Muscle layer of colon (tissue), 2 donors: ENCODE data around the gene LRRC26.

Experiments used
- H3K27ac ChIP-seq: one replicate; pipeline ENCODE4 v1.7.0; 2013; ENCODE audit warnings: low read depth, mild to moderate bottlenecking, low read length, moderate library complexity
- H3K27me3 ChIP-seq, 2 donors: one replicate each; pipeline ENCODE4 v1.7.0; 2013; ENCODE audit warnings: low read length in 2 of 2, mild to moderate bottlenecking in 2 of 2; ENCODE audit not compliant: insufficient read depth in 2 of 2, control insufficient read depth in 1 of 2
- H3K36me3 ChIP-seq: one replicate; pipeline ENCODE4 v1.7.0; 2013; ENCODE audit warnings: mild to moderate bottlenecking, low read length; ENCODE audit not compliant: insufficient read depth
- H3K4me1 ChIP-seq: one replicate; pipeline ENCODE4 v1.7.0; 2013; ENCODE audit warnings: mild to moderate bottlenecking, low read length; ENCODE audit not compliant: insufficient read depth
- H3K4me3 ChIP-seq, 2 donors: one replicate each; pipeline ENCODE4 v1.7.0; 2013; ENCODE audit warnings: low read length in 2 of 2, low read depth in 1 of 2, mild to moderate bottlenecking in 1 of 2, moderate library complexity in 1 of 2
- H3K9ac ChIP-seq: one replicate; pipeline ENCODE4 v1.7.0; 2013; ENCODE audit warnings: low read length
- H3K9me3 ChIP-seq: one replicate; pipeline ENCODE4 v1.7.0; 2013; ENCODE audit warnings: mild to moderate bottlenecking, low read length
- donor health status: abdominal sarcoma.
- donor health status: Adenocarcinoma of cecum.

The LRRC26 gene

DNA sequence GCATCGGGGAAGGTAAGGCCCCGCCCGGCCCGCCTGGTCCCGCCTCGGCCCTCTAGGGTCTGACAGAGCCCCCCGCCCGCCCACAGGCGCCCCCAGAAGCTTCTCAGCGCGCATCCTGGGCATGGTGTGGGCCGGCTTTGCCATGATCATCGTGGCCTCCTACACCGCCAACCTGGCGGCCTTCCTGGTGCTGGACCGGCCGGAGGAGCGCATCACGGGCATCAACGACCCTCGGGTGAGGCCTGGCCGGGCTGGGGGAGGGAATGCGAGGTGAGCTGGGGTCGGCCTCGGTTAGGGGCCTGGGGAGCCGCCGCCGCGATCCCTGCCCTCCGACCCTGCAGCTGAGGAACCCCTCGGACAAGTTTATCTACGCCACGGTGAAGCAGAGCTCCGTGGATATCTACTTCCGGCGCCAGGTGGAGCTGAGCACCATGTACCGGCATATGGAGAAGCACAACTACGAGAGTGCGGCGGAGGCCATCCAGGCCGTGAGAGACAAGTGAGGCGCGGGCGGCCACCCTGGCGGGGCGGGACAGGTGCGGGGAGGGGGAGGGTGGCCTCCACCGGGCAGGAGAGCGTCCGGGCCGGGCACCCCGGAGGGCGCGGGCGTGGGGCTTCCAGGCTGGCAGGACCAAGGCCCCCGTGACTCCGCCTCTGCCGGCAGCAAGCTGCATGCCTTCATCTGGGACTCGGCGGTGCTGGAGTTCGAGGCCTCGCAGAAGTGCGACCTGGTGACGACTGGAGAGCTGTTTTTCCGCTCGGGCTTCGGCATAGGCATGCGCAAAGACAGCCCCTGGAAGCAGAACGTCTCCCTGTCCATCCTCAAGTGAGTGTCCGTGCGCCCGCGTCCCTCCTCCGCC is 7.1 kb downstream of the LRRC26 start:
- H3K27ac ChIP-seq = no peak overlapping the region
- no peaks in the 10 kb centered on the region for H3K9me3 ChIP-seq
- H3K27me3 ChIP-seq = peaks cover 38 to 95% of the 10 kb centered on the region in 2 donors
- no peaks in the 10 kb centered on the region for H3K36me3 ChIP-seq
- H3K4me3 ChIP-seq = no peak overlapping the region
- no peaks in the 10 kb centered on the region for H3K4me1 ChIP-seq
- no peak overlapping the region for H3K9ac ChIP-seq

DNA sequence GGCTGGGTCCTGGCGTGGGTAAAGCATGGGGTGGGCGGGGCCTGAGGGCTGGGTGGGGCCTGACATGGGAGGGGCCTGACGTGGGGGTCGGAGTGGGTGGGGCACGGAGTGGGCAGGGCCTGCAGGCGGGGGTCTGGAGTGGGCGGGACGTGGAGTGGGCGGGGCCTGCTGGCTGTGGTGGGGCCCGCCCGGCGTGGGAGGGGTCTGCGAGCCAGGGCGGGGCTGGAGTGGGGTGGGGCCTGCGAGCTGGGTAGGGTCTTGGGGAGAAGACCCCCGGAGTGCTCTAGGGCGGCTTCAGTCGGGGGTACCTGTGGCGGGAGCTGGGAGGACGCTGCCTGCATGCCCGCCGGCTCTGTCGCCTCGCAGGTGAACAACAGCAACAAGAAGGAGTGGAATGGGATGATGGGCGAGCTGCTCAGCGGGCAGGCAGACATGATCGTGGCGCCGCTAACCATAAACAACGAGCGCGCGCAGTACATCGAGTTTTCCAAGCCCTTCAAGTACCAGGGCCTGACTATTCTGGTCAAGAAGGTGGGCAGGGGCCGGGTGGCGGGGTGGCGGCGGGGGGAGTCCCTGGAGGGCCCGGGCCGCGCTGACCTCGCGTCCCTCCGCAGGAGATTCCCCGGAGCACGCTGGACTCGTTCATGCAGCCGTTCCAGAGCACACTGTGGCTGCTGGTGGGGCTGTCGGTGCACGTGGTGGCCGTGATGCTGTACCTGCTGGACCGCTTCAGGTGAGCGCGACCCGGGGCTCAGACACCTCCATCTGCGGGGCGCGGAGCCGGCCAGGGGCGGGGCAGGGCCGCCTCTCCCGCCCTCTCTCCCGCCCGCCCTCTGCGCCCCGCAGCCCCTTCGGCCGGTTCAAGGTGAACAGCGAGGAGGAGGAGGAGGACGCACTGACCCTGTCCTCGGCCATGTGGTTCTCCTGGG is 8.0 kb downstream of the LRRC26 start:
- no peak overlapping the region for H3K27ac ChIP-seq
- no peak overlapping the region for H3K9ac ChIP-seq
- H3K9me3 ChIP-seq = no peaks in the 10 kb centered on the region
- no peaks in the 10 kb centered on the region for H3K4me1 ChIP-seq
- no peaks in the 10 kb centered on the region for H3K36me3 ChIP-seq
- H3K4me3 ChIP-seq = no peak overlapping the region
- peaks cover 44 to 95% of the 10 kb centered on the region in 2 donors for H3K27me3 ChIP-seq

DNA sequence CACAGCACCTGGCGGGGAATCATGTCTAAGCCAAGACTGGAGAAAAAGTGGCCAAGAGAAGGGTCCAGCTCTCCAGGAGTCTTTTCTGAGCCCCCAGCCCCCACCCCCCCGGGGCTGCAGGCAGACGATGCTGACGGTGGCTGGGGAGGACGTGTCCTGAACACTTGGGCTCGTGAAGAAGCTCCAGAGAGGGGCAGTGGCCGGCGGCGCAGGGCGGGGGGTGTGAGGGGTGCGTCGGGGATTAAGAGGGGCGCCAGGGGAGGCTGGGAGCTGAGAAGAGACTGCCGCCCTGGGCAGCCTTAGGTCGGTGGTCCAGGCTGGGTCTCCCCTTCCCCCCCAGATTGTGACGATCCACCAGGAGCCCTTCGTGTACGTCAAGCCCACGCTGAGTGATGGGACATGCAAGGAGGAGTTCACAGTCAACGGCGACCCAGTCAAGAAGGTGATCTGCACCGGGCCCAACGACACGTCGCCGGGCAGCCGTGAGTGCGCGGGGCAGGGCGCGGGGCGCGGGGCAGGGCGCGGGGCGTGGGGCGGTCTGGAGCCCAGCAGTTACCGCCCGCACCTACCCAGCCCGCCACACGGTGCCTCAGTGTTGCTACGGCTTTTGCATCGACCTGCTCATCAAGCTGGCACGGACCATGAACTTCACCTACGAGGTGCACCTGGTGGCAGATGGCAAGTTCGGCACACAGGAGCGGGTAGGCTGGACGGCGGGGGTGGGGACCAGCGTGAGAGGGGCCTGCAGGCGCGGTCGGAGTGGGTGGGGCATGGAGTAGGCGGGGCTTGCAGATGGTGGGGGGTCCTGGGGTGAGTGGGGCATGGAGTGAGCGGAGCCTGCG is 8.9 kb downstream of the LRRC26 start:
- H3K27me3 ChIP-seq = peaks cover 39 to 95% of the 10 kb centered on the region in 2 donors
- H3K36me3 ChIP-seq = no peaks in the 10 kb centered on the region
- H3K4me3 ChIP-seq = no peak overlapping the region
- no peaks in the 10 kb centered on the region for H3K9me3 ChIP-seq
- no peaks in the 10 kb centered on the region for H3K4me1 ChIP-seq
- H3K9ac ChIP-seq = no peak overlapping the region
- no peak overlapping the region for H3K27ac ChIP-seq

DNA sequence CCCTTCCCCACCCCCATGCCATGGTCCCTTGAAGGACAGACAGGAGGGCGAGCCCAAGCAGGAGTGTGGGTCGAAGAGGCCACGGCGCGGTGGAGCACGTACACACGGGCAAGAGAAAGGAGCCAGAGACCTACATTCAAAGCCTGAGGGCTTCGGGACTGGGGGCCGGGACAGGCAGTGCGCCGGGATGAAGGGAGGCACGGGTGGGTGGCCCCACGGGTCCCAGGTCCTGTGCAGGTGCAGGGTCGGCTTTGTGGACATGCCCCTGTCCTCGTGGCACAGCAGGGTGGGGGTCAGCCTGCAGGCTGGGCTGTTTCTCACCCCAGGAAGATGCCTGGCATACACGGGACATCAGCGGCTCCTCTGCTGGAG is 9.8 kb downstream of the LRRC26 start:
- Histone ChIP-seq H3K27ac (no peak overlapping the region), H3K27me3 (peaks cover 39 to 93% of the 10 kb centered on the region in 2 donors)

DNA sequence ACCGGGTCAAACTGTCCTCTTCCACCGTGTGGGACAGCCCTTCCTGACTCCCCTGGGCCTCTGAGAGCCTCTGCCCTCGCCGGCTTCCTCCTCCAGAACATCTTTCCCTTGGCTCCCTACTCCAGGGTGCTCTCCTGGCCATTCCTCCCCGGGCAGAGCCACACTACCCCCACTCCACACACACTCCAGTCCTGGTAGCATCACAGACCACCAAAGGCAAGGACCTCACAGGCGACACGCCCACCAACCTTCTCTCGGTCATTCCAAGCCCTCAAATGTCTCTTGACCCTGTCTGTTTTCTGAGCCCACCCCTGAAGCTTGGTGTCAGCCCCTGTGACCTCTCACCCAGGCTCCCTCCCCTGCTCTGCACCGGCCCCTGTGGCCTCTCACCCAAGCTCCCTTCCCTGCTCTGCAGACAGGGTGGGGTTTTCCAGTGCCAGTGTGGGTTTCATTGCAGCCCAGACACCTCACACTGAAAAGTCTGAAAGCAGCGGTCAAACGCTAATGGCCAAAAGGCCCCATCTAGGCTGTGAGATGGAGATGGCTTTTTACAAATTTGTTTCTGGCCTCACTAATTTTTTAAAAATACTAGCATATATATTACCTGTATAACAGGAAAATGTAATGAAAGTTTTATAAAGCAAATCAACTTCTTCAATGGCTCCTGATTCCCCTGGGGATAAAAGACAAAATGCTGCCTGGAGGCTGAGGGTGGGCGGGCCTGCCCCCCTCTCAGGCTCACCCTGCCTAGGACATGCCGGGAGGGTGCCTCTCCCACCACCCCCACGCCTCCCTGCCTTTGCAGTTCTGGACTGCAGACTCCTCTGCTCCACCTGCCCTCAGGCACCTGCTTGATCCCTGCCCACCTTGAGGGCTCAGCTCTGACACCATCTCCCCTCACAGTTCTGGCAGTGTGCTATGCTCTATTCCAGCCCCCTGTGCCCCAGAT is 10.5 kb downstream of the LRRC26 start:
- H3K27ac ChIP-seq = no peak overlapping the region
- no peaks in the 10 kb centered on the region for H3K36me3 ChIP-seq
- no peak overlapping the region for H3K4me3 ChIP-seq
- H3K9ac ChIP-seq = no peak overlapping the region
- H3K27me3 ChIP-seq = peaks cover 36 to 86% of the 10 kb centered on the region in 2 donors
- no peaks in the 10 kb centered on the region for H3K9me3 ChIP-seq
- H3K4me1 ChIP-seq = no peaks in the 10 kb centered on the region

More for the DNA sequence above, 9.8 kb downstream of the LRRC26 start:
- H3K9me3 ChIP-seq = no peaks in the 10 kb centered on the region
- no peaks in the 10 kb centered on the region for H3K4me1 ChIP-seq
- H3K9ac ChIP-seq = no peak overlapping the region
- no peaks in the 10 kb centered on the region for H3K36me3 ChIP-seq
- no peak overlapping the region for H3K4me3 ChIP-seq

DNA sequence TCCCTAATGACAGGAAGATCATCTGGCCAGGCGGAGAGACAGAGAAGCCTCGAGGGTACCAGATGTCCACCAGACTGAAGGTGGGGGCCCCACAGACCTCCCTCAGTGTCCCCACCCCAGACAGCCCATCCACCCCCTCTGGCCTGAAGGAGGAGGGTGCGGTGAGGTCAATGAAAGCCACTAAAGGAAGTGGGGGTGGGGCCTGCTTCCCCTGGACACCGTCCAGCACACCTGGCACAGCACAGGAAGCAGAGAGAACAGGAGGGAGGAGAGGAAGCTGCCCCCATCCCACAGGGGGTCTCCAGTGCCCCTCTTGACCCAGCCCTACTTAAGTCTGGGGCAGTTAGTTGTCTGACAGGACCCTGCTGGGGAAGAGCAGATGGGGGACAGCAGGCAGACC is 11.2 kb downstream of the LRRC26 start:
- Histone ChIP-seq H3K27ac (no peak overlapping the region), H3K4me1 (no peaks in the 10 kb centered on the region), H3K27me3 (peaks cover 29 to 79% of the 10 kb centered on the region in 2 donors), H3K36me3 (no peaks in the 10 kb centered on the region), H3K9me3 (no peaks in the 10 kb centered on the region), H3K4me3 (no peak overlapping the region), H3K9ac (no peak overlapping the region)

DNA sequence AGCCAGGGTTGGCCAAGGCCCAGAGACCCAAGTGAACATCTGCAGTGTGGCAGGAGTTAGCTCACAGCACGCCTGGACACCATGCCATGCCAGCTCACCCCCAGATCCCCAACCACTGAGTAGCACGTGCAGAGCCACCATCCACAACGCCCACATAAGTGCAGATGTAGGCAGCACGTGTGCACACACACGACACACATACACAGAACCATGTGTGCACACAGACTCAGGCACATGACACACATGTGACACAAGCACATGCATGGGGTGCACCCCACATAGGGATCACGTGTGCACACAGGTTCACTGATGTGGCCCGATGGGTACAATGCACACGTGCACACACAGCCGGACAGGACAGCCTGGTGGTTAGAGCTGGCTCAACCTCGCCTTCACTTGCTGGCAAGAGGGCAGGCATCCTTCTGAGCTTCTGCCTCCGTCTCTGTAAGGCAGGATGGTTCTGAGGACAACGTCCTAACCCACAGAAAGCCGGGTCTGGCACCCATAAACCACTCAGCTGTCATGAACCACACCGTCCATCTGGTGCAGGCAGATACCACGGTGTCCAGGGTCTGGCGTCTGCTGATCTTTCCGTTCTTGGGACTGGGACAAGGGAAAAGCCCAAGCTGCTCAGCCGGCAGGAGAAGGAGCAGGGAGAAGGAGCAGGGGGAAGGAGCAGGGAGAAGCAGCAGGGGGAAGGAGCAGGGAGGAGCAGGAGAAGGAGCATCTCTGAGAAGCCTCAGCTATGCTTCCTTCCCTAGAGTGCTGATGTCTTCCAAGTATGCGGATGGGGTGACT is 12.0 kb downstream of the LRRC26 start:
- peaks cover 25 to 71% of the 10 kb centered on the region in 2 donors for H3K27me3 ChIP-seq
- no peaks in the 10 kb centered on the region for H3K9me3 ChIP-seq

DNA sequence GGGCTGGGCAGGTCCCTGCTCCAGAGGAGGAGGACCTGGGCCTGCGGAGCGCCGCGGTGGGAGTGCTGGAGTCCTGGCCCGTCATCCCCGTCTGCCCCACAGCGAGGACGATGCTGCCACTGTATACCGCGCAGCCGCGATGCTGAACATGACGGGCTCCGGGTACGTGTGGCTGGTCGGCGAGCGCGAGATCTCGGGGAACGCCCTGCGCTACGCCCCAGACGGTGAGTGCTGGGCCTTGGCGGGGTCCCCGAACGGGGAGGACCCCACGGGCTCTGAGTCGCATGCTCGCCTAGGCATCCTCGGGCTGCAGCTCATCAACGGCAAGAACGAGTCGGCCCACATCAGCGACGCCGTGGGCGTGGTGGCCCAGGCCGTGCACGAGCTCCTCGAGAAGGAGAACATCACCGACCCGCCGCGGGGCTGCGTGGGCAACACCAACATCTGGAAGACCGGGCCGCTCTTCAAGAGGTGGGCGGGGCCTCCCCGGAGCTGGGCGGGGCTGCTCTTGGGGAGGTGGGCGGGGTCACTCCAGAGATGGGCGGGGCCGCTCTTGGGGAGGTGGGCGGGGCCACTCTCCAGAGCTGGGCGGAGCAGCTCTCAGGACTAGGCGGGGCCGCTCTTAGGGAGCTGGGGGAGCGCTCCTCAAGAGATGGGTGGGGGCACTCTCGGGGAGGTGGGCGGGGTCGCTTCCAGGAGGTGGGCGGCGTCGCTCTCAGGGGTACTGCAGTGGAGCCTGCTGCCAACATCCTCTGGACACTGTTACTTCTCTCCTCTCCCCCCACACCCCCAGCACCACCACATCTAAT is 13.1 kb downstream of the LRRC26 start:
- Histone ChIP-seq H3K9me3 (no peaks in the 10 kb centered on the region), H3K27me3 (peaks cover 25 to 60% of the 10 kb centered on the region in 2 donors), H3K4me1 (no peaks in the 10 kb centered on the region), H3K9ac (no peak overlapping the region), H3K36me3 (no peaks in the 10 kb centered on the region), H3K4me3 (no peak overlapping the region), H3K27ac (no peak overlapping the region)

More for the DNA sequence above, 12.0 kb downstream of the LRRC26 start:
- Histone ChIP-seq H3K36me3 (no peaks in the 10 kb centered on the region), H3K27ac (no peak overlapping the region), H3K4me1 (no peaks in the 10 kb centered on the region), H3K4me3 (no peak overlapping the region), H3K9ac (no peak overlapping the region)

DNA sequence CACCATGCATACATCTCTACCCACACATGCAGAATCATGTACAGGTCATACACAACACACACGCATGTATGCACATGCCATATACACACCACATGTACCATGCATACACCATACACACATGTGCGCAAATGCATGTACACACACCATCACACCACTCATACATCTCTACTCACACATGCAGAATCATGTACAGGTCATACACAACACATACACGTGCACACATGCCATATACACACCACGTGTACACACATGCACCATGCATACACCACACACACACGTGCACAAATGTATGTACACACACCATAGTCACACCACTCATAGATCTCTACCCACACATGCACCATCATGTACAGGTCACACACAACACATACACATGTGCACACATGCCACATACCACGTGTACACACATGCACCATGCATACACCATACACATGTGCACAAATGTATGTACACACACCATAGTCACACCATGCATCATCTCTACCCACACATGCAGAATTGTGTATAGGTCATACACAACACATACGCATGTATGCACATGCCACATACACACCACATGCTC is 16.9 kb downstream of the LRRC26 start:
- Histone ChIP-seq H3K4me1 (no peaks in the 10 kb centered on the region), H3K36me3 (no peaks in the 10 kb centered on the region), H3K9me3 (no peaks in the 10 kb centered on the region), H3K27ac (no peak overlapping the region), H3K27me3 (peaks cover 10 to 50% of the 10 kb centered on the region in 2 donors), H3K4me3 (no peak overlapping the region), H3K9ac (no peak overlapping the region)
